DMS53 treated with DMSO at 0.1 percent for 48 hours (cell line): ENCODE measurements around the gene NECTIN1.
A peak's percentile ranks its signal among the peaks of the same experiment; 100 is the strongest.
"Not testable (repeated sequence)": the region's sequence is repeated elsewhere in the genome, so short reads cannot be mapped to it uniquely, and the experiment has no call there.

Experiments
- DNase-seq: peaks from one replicate; lab custom pipeline; 2025; ENCODE audit not compliant: unreplicated experiment; lab: John Stamatoyannopoulos, UW

Gene NECTIN1

GRCh38 chr11:119623682-119624081 is 105.3 kb downstream of the NECTIN1 start:
- no peak for DNase-seq

- DNase-seq, result no peak
These were observed 106.4 kb downstream of the NECTIN1 start for GRCh38 chr11:119622454-119623143.

GRCh38 chr11:119619665-119620064 is 109.3 kb downstream of the NECTIN1 start:
- DNase-seq, result no peak

- DNase-seq, result no peak
These were observed 110.6 kb downstream of the NECTIN1 start for GRCh38 chr11:119618208-119618909.

- DNase-seq, result no peak
These were observed 111.7 kb downstream of the NECTIN1 start for GRCh38 chr11:119617340-119617713.

GRCh38 chr11:119616586-119617339 is 112.2 kb downstream of the NECTIN1 start:
- DNase-seq, result no peak

- DNase-seq, result no peak
These were observed 113.2 kb downstream of the NECTIN1 start for GRCh38 chr11:119615882-119616196.

GRCh38 chr11:119615003-119615881 is 113.8 kb downstream of the NECTIN1 start:
- peak; percentile 62 for DNase-seq

- DNase-seq, result no peak
These were observed 114.6 kb downstream of the NECTIN1 start for GRCh38 chr11:119614222-119615002.

GRCh38 chr11:119612814-119613213 is 116.2 kb downstream of the NECTIN1 start:
- no peak for DNase-seq

GRCh38 chr11:119610836-119611426 is 118.1 kb downstream of the NECTIN1 start:
- DNase-seq, result no peak

GRCh38 chr11:119608781-119609180 is 120.2 kb downstream of the NECTIN1 start:
- DNase-seq, result no peak

GRCh38 chr11:119608201-119608600 is 120.8 kb downstream of the NECTIN1 start:
- DNase-seq, result no peak

- DNase-seq, result no peak
These were observed 121.3 kb downstream of the NECTIN1 start for GRCh38 chr11:119607726-119608125.

- no peak for DNase-seq
These were observed 123.8 kb downstream of the NECTIN1 start for GRCh38 chr11:119605137-119605665.

GRCh38 chr11:119602745-119603373 is 126.1 kb downstream of the NECTIN1 start:
- DNase-seq, result no peak

GRCh38 chr11:119599864-119600541 is 129.0 kb downstream of the NECTIN1 start:
- no peak for DNase-seq

GRCh38 chr11:119595941-119596340 is 133.1 kb downstream of the NECTIN1 start:
- DNase-seq, result not testable (repeated sequence)
